B cell (primary cell): ENCODE results near the gene TLE7.

ENCODE experiments used
- CTCF ChIP-seq: fragments of 200-600 bp; IDR thresholded peaks from one replicate; pipeline ENCODE4 v1.8.0; 2022; ENCODE audit warnings: antibody characterized with exemption, mild to moderate bottlenecking
- EZH2 ChIP-seq: IDR thresholded peaks from 2 replicates; pipeline ENCODE4 v1.6.1; 2012; ENCODE audit warnings: borderline replicate concordance, low read depth, mild to moderate bottlenecking, moderate library complexity, low read length; ENCODE audit not compliant: insufficient read depth, poor library complexity, severe bottlenecking

DNA sequence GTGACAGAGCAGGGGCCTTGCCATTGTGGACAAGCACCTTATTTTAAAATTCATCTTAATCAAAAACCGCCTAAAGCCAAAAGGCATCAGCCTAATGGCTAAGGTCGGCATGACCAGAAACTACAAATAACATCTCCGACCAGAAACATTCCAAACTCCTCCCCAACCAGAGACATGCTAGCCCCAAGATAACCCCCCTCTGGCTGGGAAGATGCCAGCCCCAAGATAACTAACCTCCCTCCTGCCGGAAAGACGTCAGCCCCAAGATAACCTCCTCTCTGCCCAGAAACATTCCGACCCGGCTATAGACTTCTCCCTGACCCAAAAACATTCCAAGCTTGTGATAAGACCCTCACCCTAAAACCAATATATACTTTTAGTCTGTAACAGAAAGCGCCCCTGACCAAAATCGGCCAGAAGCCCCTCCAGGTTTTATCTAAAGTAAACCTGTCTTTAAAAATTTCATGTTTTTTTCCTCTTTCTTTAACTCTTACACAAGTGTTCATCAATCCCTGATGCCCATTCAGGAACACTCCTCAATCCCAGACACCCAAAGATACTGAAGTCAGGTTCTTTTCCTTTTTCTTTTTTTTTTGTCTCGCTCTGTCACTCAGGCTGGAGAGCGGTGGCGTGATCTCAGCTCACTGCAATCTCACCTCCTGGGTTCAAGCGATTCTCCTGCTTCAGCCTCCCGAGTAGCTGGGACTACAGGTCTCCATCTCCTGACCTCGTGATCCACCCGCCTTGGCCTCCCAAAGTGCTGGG, 32.7 kb downstream of the TLE7 start:
- TF ChIP-seq EZH2, result no peak
- TF ChIP-seq CTCF, result no peak
